ENCODE measurements around the gene OTOGL.
"Not testable (repeated sequence)": the region's sequence is repeated elsewhere in the genome, so short reads cannot be mapped to it uniquely, and the experiment has no call there.

Gene OTOGL

DNA sequence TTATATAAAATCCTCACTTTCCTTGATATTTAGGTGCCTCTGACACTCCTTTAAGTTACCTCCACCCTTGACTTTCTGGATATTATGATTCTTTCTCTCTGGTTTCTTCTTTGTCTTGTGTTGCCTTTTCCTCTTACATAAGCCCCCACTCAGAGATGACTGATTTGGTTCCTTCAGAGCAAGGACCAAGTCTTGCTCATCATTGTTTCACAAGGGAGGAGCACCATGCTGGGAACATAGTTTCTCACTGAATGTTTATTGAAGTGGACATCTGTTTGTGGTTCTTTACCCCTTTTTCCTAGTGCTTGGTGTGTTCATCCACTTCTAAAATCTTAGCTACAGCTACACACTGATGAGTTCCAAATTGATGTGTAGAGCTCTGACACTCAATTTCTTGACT is 183.4 kb downstream of the OTOGL start:
- no peaks in the 10 kb centered on the region for H3K27me3 ChIP-seq (ENCODE audit: control insufficient read depth in 5 of 5, insufficient read depth in 4 of 5, low read length in 5 of 5)
- H3K9ac ChIP-seq (ENCODE audit: low read length in 5 of 5), result no peak overlapping the region
- H3K36me3 ChIP-seq (ENCODE audit: control insufficient read depth in 5 of 5, insufficient read depth in 5 of 5, low read length in 5 of 5), result no peaks in the 10 kb centered on the region
- H3K9me3 ChIP-seq (ENCODE audit: control insufficient read depth in 5 of 5, low read length in 5 of 5), result peaks cover 0 to 7% (median 0%) of the 10 kb centered on the region in 5 donors
- H3K4me3 ChIP-seq (ENCODE audit: low read depth in 1 of 5, low read length in 5 of 5), result no peak overlapping the region
- H3K27ac ChIP-seq (ENCODE audit: low read depth, low read length), result no peak overlapping the region
- no peaks in the 10 kb centered on the region for H3K4me1 ChIP-seq (ENCODE audit: control insufficient read depth in 5 of 5, insufficient read depth in 5 of 5, low read length in 5 of 5)

DNA sequence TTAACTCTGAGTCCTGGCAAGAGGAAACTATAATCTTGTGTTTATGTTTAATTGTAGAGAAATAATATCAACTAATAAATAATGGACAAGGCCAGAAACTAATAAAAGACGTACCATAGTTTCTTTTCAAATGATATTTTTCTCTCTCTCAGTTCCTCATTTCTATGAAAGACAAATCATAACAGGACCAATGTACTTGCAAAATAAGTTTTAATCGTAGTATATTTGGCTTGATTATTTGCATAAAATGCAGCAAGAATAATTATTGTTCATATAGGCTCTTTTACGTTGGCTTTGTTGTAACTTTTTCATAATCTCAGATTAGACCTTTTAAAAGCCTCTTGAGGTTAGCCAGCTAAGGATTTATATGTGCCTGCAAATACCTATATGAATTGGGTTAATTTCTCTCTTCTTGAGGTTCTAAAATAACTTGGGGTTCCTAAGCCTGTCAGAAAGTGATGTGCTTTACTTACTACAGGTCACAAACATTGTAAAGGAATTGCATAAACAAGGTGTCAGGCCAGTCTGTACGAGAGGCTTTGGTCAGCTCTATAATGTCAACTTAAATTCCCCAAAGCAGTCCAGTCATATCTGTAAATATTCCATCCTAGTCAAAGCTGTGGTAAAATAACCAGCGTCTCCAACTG is 191.9 kb downstream of the OTOGL start:
- Histone ChIP-seq H3K27me3 (ENCODE audit: control insufficient read depth in 5 of 5, insufficient read depth in 4 of 5, low read length in 5 of 5) (no peaks in the 10 kb centered on the region), H3K9ac (ENCODE audit: low read length in 5 of 5) (no peak overlapping the region), H3K27ac (ENCODE audit: low read depth, low read length) (no peak overlapping the region), H3K4me3 (ENCODE audit: low read depth in 1 of 5, low read length in 5 of 5) (no peak overlapping the region), H3K4me1 (ENCODE audit: control insufficient read depth in 5 of 5, insufficient read depth in 5 of 5, low read length in 5 of 5) (no peaks in the 10 kb centered on the region), H3K36me3 (ENCODE audit: control insufficient read depth in 5 of 5, insufficient read depth in 5 of 5, low read length in 5 of 5) (no peaks in the 10 kb centered on the region), H3K9me3 (ENCODE audit: control insufficient read depth in 5 of 5, low read length in 5 of 5) (no peaks in the 10 kb centered on the region)

DNA sequence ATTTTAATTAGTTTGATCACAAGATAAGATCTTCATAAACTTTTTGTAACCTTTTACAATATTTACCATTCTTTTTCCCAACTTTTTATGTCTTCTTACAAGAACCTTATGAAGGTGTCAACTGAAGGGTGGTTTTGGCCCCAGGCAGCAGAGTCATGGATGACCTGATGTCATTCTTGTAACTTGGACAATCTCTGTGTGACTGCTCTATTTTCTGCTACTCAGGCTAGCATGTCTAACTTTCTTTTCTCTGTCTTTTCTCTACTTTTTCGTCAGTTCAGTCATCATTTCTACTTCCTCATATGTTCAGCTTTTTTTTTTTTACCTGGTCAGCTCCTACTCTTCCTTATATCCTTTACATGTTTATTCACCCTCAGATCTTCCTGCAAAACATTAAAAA is 194.0 kb downstream of the OTOGL start:
- H3K4me1 ChIP-seq (ENCODE audit: control insufficient read depth in 5 of 5, insufficient read depth in 5 of 5, low read length in 5 of 5), result no peaks in the 10 kb centered on the region
- H3K36me3 ChIP-seq (ENCODE audit: control insufficient read depth in 5 of 5, insufficient read depth in 5 of 5, low read length in 5 of 5), result no peaks in the 10 kb centered on the region
- no peak overlapping the region for H3K4me3 ChIP-seq (ENCODE audit: low read depth in 1 of 5, low read length in 5 of 5)
- H3K9me3 ChIP-seq (ENCODE audit: control insufficient read depth in 5 of 5, low read length in 5 of 5), result no peaks in the 10 kb centered on the region
- no peaks in the 10 kb centered on the region for H3K27me3 ChIP-seq (ENCODE audit: control insufficient read depth in 5 of 5, insufficient read depth in 4 of 5, low read length in 5 of 5)
- H3K9ac ChIP-seq (ENCODE audit: low read length in 5 of 5), result no peak overlapping the region
- no peak overlapping the region for H3K27ac ChIP-seq (ENCODE audit: low read depth, low read length)

- no peaks in the 10 kb centered on the region for H3K9me3 ChIP-seq (ENCODE audit: control insufficient read depth in 5 of 5, low read length in 5 of 5)
- no peaks in the 10 kb centered on the region for H3K27me3 ChIP-seq (ENCODE audit: control insufficient read depth in 5 of 5, insufficient read depth in 4 of 5, low read length in 5 of 5)
- H3K36me3 ChIP-seq (ENCODE audit: control insufficient read depth in 5 of 5, insufficient read depth in 5 of 5, low read length in 5 of 5), result no peaks in the 10 kb centered on the region
- H3K4me3 ChIP-seq (ENCODE audit: low read depth in 1 of 5, low read length in 5 of 5), result no peak overlapping the region
- no peaks in the 10 kb centered on the region for H3K4me1 ChIP-seq (ENCODE audit: control insufficient read depth in 5 of 5, insufficient read depth in 5 of 5, low read length in 5 of 5)
- no peak overlapping the region for H3K9ac ChIP-seq (ENCODE audit: low read length in 5 of 5)
- no peak overlapping the region for H3K27ac ChIP-seq (ENCODE audit: low read depth, low read length)
Measured at GRCh38 chr12:80293759-80294158, 194.4 kb downstream of the OTOGL start.

GRCh38 chr12:80299219-80299618 is 199.9 kb downstream of the OTOGL start:
- Histone ChIP-seq H3K9ac (ENCODE audit: low read length in 5 of 5) (no peak overlapping the region), H3K4me3 (ENCODE audit: low read depth in 1 of 5, low read length in 5 of 5) (no peak overlapping the region), H3K27me3 (ENCODE audit: control insufficient read depth in 5 of 5, insufficient read depth in 4 of 5, low read length in 5 of 5) (no peaks in the 10 kb centered on the region), H3K27ac (ENCODE audit: low read depth, low read length) (no peak overlapping the region), H3K36me3 (ENCODE audit: control insufficient read depth in 5 of 5, insufficient read depth in 5 of 5, low read length in 5 of 5) (no peaks in the 10 kb centered on the region), H3K9me3 (ENCODE audit: control insufficient read depth in 5 of 5, low read length in 5 of 5) (no peaks in the 10 kb centered on the region), H3K4me1 (ENCODE audit: control insufficient read depth in 5 of 5, insufficient read depth in 5 of 5, low read length in 5 of 5) (no peaks in the 10 kb centered on the region)

DNA sequence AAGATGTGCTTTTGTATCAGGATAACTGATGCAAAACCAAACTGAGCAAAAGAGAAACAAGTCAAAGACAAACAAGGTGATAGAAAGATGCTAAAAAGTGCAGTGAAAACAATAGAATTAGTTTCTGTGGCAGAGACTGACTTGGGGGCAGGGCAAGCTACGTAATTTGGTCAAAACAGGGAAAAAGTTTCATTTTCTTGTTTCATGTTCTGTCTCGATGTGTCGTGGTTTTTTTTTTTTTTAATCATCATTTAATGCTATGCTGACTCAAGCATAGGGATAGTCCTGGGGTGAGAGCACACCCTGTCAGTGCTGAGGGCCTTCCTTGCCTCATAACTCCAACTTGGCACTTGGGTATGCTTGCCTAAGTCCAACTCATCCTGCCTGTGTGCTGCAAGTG is 200.6 kb downstream of the OTOGL start:
- Histone ChIP-seq H3K9ac (ENCODE audit: low read length in 5 of 5) (no peak overlapping the region), H3K27me3 (ENCODE audit: control insufficient read depth in 5 of 5, insufficient read depth in 4 of 5, low read length in 5 of 5) (no peaks in the 10 kb centered on the region), H3K36me3 (ENCODE audit: control insufficient read depth in 5 of 5, insufficient read depth in 5 of 5, low read length in 5 of 5) (no peaks in the 10 kb centered on the region), H3K4me1 (ENCODE audit: control insufficient read depth in 5 of 5, insufficient read depth in 5 of 5, low read length in 5 of 5) (no peaks in the 10 kb centered on the region), H3K27ac (ENCODE audit: low read depth, low read length) (no peak overlapping the region), H3K4me3 (ENCODE audit: low read depth in 1 of 5, low read length in 5 of 5) (no peak overlapping the region), H3K9me3 (ENCODE audit: control insufficient read depth in 5 of 5, low read length in 5 of 5) (no peaks in the 10 kb centered on the region)

- not testable (repeated sequence) for H3K4me3 ChIP-seq (ENCODE audit: low read depth in 1 of 5, low read length in 5 of 5); H3K4me1 ChIP-seq (ENCODE audit: control insufficient read depth in 5 of 5, insufficient read depth in 5 of 5, low read length in 5 of 5); H3K9ac ChIP-seq (ENCODE audit: low read length in 5 of 5); H3K27ac ChIP-seq (ENCODE audit: low read depth, low read length); H3K27me3 ChIP-seq (ENCODE audit: control insufficient read depth in 5 of 5, insufficient read depth in 4 of 5, low read length in 5 of 5); H3K9me3 ChIP-seq (ENCODE audit: control insufficient read depth in 5 of 5, low read length in 5 of 5); H3K36me3 ChIP-seq (ENCODE audit: control insufficient read depth in 5 of 5, insufficient read depth in 5 of 5, low read length in 5 of 5)
Measured at GRCh38 chr12:80307436-80307835, 208.1 kb downstream of the OTOGL start.

DNA sequence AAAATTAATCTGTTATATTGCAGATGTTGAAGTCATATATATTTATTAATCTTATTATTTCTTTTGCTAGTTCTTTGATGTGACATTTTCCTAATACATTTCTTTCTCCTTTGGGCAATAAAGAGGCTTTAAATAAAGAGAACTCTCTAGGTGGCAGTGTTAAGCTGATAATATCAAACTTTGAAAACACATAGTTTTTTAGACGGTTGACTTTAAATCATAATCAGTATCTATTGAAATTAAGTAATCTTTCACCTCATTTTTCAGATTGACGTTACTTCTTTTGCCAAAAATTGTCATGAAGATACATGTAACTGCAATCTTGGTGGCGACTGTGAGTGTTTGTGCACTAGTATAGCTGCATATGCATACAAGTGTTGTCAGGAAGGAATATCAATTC is 213.9 kb downstream of the OTOGL start:
- H3K4me3 ChIP-seq (ENCODE audit: low read depth in 1 of 5, low read length in 5 of 5), result no peak overlapping the region
- H3K9ac ChIP-seq (ENCODE audit: low read length in 5 of 5), result no peak overlapping the region
- H3K9me3 ChIP-seq (ENCODE audit: control insufficient read depth in 5 of 5, low read length in 5 of 5), result no peaks in the 10 kb centered on the region
- H3K27ac ChIP-seq (ENCODE audit: low read depth, low read length), result no peak overlapping the region
- H3K27me3 ChIP-seq (ENCODE audit: control insufficient read depth in 5 of 5, insufficient read depth in 4 of 5, low read length in 5 of 5), result no peaks in the 10 kb centered on the region
- no peaks in the 10 kb centered on the region for H3K4me1 ChIP-seq (ENCODE audit: control insufficient read depth in 5 of 5, insufficient read depth in 5 of 5, low read length in 5 of 5)
- no peaks in the 10 kb centered on the region for H3K36me3 ChIP-seq (ENCODE audit: control insufficient read depth in 5 of 5, insufficient read depth in 5 of 5, low read length in 5 of 5)

DNA sequence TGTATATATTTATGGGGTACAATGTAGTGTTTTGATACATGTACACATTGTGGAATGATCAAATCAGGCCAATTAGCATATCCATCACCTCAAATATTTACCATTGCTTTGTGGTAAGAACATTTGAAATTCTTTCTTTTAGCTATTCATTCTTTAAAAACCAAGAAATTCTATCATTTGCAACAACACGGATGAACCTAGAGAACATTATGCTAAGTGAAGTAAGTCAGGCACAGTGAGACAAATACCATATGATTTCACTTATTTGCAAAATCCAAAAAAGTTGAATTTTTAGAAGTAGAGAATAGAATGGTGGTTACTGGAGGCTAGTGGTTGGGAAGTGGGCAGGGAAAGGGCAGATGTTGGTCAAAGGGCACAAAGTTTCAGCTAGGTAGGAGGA is 215.4 kb downstream of the OTOGL start:
- no peaks in the 10 kb centered on the region for H3K9me3 ChIP-seq (ENCODE audit: control insufficient read depth in 5 of 5, low read length in 5 of 5)
- H3K27me3 ChIP-seq (ENCODE audit: control insufficient read depth in 5 of 5, insufficient read depth in 4 of 5, low read length in 5 of 5), result no peaks in the 10 kb centered on the region
- H3K27ac ChIP-seq (ENCODE audit: low read depth, low read length), result no peak overlapping the region
- no peak overlapping the region for H3K4me3 ChIP-seq (ENCODE audit: low read depth in 1 of 5, low read length in 5 of 5)
- no peaks in the 10 kb centered on the region for H3K4me1 ChIP-seq (ENCODE audit: control insufficient read depth in 5 of 5, insufficient read depth in 5 of 5, low read length in 5 of 5)
- H3K36me3 ChIP-seq (ENCODE audit: control insufficient read depth in 5 of 5, insufficient read depth in 5 of 5, low read length in 5 of 5), result no peaks in the 10 kb centered on the region
- no peak overlapping the region for H3K9ac ChIP-seq (ENCODE audit: low read length in 5 of 5)

DNA sequence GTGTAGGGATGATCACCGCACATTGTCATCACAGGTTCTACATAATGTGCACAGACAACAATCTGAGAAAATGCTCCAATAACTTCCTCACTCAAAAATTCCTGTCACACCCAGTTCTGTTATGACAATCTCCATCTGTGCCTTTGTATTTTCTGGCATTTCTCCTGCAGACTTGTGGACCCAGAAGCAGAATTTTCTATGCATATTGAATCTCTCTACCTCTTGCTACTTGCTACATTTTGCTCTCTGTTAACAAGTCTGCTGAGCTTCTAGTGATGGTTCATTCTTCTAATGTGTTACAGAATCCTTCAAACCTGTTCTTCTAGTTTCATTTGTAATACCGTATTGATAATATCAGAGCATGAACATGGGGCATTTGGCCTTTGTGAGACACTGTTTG is 216.9 kb downstream of the OTOGL start:
- Histone ChIP-seq H3K27ac (ENCODE audit: low read depth, low read length) (no peak overlapping the region), H3K4me1 (ENCODE audit: control insufficient read depth in 5 of 5, insufficient read depth in 5 of 5, low read length in 5 of 5) (no peaks in the 10 kb centered on the region), H3K4me3 (ENCODE audit: low read depth in 1 of 5, low read length in 5 of 5) (no peak overlapping the region), H3K9me3 (ENCODE audit: control insufficient read depth in 5 of 5, low read length in 5 of 5) (no peaks in the 10 kb centered on the region), H3K9ac (ENCODE audit: low read length in 5 of 5) (no peak overlapping the region), H3K36me3 (ENCODE audit: control insufficient read depth in 5 of 5, insufficient read depth in 5 of 5, low read length in 5 of 5) (no peaks in the 10 kb centered on the region), H3K27me3 (ENCODE audit: control insufficient read depth in 5 of 5, insufficient read depth in 4 of 5, low read length in 5 of 5) (no peaks in the 10 kb centered on the region)

DNA sequence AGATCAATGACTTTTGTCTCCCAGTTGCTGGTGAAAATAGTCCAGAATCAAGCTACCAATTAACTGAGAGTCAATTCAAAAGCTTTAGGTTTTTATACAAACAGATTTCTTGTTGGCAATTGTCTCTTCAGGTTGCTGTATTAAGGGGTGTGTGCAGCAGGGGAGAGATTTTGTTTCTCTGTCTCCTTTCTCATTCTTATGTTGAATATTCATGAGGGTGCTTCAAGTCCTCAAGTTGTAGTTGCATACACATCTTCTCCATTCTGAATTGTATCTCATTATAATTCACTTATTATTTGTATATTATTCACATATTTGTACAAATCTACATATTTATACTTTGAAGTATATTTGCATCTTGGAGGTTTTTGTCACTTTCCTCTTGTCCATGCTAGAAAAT is 218.0 kb downstream of the OTOGL start:
- no peak overlapping the region for H3K9ac ChIP-seq (ENCODE audit: low read length in 5 of 5)

More for the DNA sequence above, 218.0 kb downstream of the OTOGL start:
- Histone ChIP-seq H3K27ac (ENCODE audit: low read depth, low read length) (no peak overlapping the region), H3K27me3 (ENCODE audit: control insufficient read depth in 5 of 5, insufficient read depth in 4 of 5, low read length in 5 of 5) (no peaks in the 10 kb centered on the region), H3K9me3 (ENCODE audit: control insufficient read depth in 5 of 5, low read length in 5 of 5) (no peaks in the 10 kb centered on the region), H3K4me1 (ENCODE audit: control insufficient read depth in 5 of 5, insufficient read depth in 5 of 5, low read length in 5 of 5) (no peaks in the 10 kb centered on the region), H3K4me3 (ENCODE audit: low read depth in 1 of 5, low read length in 5 of 5) (no peak overlapping the region), H3K36me3 (ENCODE audit: control insufficient read depth in 5 of 5, insufficient read depth in 5 of 5, low read length in 5 of 5) (no peaks in the 10 kb centered on the region)
